Thyroid gland (tissue), 4 donors: ENCODE data around the gene SCYGR6. TPM values are rescaled to one million over a fixed set of nuclear protein-coding genes. Genes with fewer than 3 reads are reported as not detected.

Source experiments
- DNase-seq, 2 donors: peaks; one replicate each; pipeline ENCODE4 v3.0.0-alpha.2; 2019
- H3K27ac ChIP-seq, 3 donors: fragments of 200-600 bp; sonication (generic); 1 replicate in 2 of 3; 2 replicates in 1 of 3; pipeline ENCODE4 v1.5.1; 2016 to 2019; ENCODE audit warnings: mild to moderate bottlenecking in 1 of 3, moderate library complexity in 1 of 3
- H3K27me3 ChIP-seq: fragments of 200-600 bp; sonication (generic); one replicate; pipeline ENCODE4 v1.5.1; 2019
- H3K36me3 ChIP-seq, 2 donors: fragments of 200-600 bp; sonication (generic); one replicate each; pipeline ENCODE4 v1.5.1; 2016 to 2019
- H3K4me1 ChIP-seq, 2 donors: fragments of 200-600 bp; sonication (generic); one replicate each; pipeline ENCODE4 v1.5.1; 2017 to 2019
- H3K4me3 ChIP-seq, 3 donors: fragments of 200-600 bp; sonication (generic); replicated peaks in 1 of 3; 1 replicate in 2 of 3; 2 replicates in 1 of 3; pipeline ENCODE4 v1.5.1; 2016; ENCODE audit warnings: mild to moderate bottlenecking in 1 of 3
- H3K9me3 ChIP-seq: fragments of 200-600 bp; sonication (generic); one replicate; pipeline ENCODE4 v1.5.1; 2017
- CTCF ChIP-seq, 6 experiments: fragments of 200-600 bp in 3 of 6; fragments of 450-650 bp in 3 of 6; sonication (generic) in 3 of 6; IDR thresholded peaks; one replicate each; pipeline ENCODE4 v1.5.1; 2016 to 2019; ENCODE audit warnings: antibody characterized with exemption in 6 of 6, mild to moderate bottlenecking in 2 of 6, inconsistent platforms in 1 of 6, moderate library complexity in 1 of 6
- POLR2A ChIP-seq, 2 donors: fragments of 450-650 bp; IDR thresholded peaks; one replicate each; pipeline ENCODE4 v1.6.1; 2017; ENCODE audit warnings: antibody characterized with exemption in 2 of 2, mild to moderate bottlenecking in 2 of 2, moderate library complexity in 1 of 2
- WGBS, 2 donors: methylation state at CpG; one replicate each; pipeline ENCODE4 v1.1.5; 2017; 5-methylcytosine and 5-hydroxymethylcytosine counted together
- intact Hi-C: fragments of 100-400 bp; cut with DNase I; formaldehyde crosslinking; loops from one replicate; pipeline ENCODE4 v1.15.1; 2023
- small RNA-seq: library from RNA; depleted of rRNA; stranded (forward); fragments of <200 nt; gene quantifications from one replicate; pipeline ENCODE3, GENCODE V24; 2016
- total RNA-seq, 4 donors: library from RNA; depleted of rRNA; stranded (reverse); fragments of >200 nt; gene quantifications; one replicate each; pipeline ENCODE4 v1.2.3, GENCODE V29; 2016

SCYGR6 gene
- total RNA-seq, 4 donors from 2014 or later, result not detected

- no peaks in the 10 kb centered on the region for H3K27me3 ChIP-seq
- TF ChIP-seq CTCF (IDR thresholded peaks at IDR 0.05), result no peak
- no peak for TF ChIP-seq POLR2A (IDR thresholded peaks at IDR 0.05)
- intact Hi-C loops, result no loop called here
- H3K9me3 ChIP-seq, result no peaks in the 10 kb centered on the region
- DNase-seq, result no peak
- WGBS, 2 donors, result 66 to 76% methylated on average over 5 of the region's 5 CpGs
- H3K36me3 ChIP-seq, result no peaks in the 10 kb centered on the region
- H3K27ac ChIP-seq, result no peak overlapping the region
- no peak overlapping the region for H3K4me3 ChIP-seq
- H3K4me1 ChIP-seq, result no peaks in the 10 kb centered on the region
These were observed 50.1 kb downstream of the SCYGR6 start for GRCh38 chr2:227674485-227674884.

Small RNA genes within 50 kb of the gene (small RNA-seq; reads per million reads assigned to genes)
- gene RNA5SP121, result not detected

Other genes starting within 250 kb of the SCYGR6 start
- gene SCYGR2, start 125.9 kb downstream of the SCYGR6 start, total RNA-seq, result not detected
- not detected for gene SCYGR3, start 109.9 kb downstream of the SCYGR6 start, total RNA-seq
- not detected for gene SCYGR4, start 107.3 kb downstream of the SCYGR6 start, total RNA-seq
- not detected for gene SCYGR5, start 58.0 kb downstream of the SCYGR6 start, total RNA-seq
- 1 to 10 TPM in 1 of 4 donors, under 1 TPM in 3; 0.79 to 2.6 (median 0.86) TPM for gene SLC19A3, start 6.7 kb downstream of the SCYGR6 start, total RNA-seq
- gene SCYGR7, start 3.6 kb upstream of the SCYGR6 start, total RNA-seq, result not detected
- gene SCYGR8, start 21.1 kb upstream of the SCYGR6 start, total RNA-seq, result not detected
- not detected for gene CCL20, start 89.1 kb upstream of the SCYGR6 start, total RNA-seq
- not detected for gene DAW1, start 146.9 kb upstream of the SCYGR6 start, total RNA-seq